ENCODE results near the gene HPCAL1. TPM values are rescaled to one million over a fixed set of nuclear protein-coding genes. Genes with fewer than 3 reads are reported as not detected.

Gene HPCAL1
- total and polyA plus RNA-seq, 2 donors (not counting 3 experiments of a cell fraction or from before 2014, with no cell fraction given): 56.5 to 77.4 TPM

GRCh38 chr2:10393640-10393982, 90.9 kb downstream of the HPCAL1 start:
- BruUV-seq (replicated peaks): no TSS peak
- POLR2A ChIA-PET: interaction anchor here (0.6 kb wide), 1 partner anchor 10 kb away, joined by 6 read pairs; no protein-coding TSS in a partner anchor
- TF ChIP-seq POLR2A (IDR thresholded peaks at IDR 0.05; ENCODE audit: low read depth, low read length): no peak
- no peak for TF ChIP-seq GATA2 (IDR thresholded peaks at IDR 0.05; ENCODE audit: insufficient read depth, insufficient read length, low read depth, low read length)
- no peak for TF ChIP-seq JUN (IDR thresholded peaks at IDR 0.05; ENCODE audit: borderline replicate concordance, insufficient read depth, insufficient read length, low read depth)
- TF ChIP-seq, protein P1, sequence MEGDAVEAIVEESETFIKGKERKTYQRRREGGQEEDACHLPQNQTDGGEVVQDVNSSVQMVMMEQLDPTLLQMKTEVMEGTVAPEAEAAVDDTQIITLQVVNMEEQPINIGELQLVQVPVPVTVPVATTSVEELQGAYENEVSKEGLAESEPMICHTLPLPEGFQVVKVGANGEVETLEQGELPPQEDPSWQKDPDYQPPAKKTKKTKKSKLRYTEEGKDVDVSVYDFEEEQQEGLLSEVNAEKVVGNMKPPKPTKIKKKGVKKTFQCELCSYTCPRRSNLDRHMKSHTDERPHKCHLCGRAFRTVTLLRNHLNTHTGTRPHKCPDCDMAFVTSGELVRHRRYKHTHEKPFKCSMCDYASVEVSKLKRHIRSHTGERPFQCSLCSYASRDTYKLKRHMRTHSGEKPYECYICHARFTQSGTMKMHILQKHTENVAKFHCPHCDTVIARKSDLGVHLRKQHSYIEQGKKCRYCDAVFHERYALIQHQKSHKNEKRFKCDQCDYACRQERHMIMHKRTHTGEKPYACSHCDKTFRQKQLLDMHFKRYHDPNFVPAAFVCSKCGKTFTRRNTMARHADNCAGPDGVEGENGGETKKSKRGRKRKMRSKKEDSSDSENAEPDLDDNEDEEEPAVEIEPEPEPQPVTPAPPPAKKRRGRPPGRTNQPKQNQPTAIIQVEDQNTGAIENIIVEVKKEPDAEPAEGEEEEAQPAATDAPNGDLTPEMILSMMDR (IDR thresholded peaks at IDR 0.05; ENCODE audit: extremely low read depth in 1 of 2, insufficient read depth in 1 of 2, low read depth in 1 of 2, low read length in 2 of 2): no peak
- TF ChIP-seq FOS (IDR thresholded peaks at IDR 0.05; ENCODE audit: borderline replicate concordance, insufficient read depth, low read length): no peak
- TF ChIP-seq MYC (IDR thresholded peaks at IDR 0.05; ENCODE audit: low read depth, low read length): no peak
- TF ChIP-seq, protein P2, sequence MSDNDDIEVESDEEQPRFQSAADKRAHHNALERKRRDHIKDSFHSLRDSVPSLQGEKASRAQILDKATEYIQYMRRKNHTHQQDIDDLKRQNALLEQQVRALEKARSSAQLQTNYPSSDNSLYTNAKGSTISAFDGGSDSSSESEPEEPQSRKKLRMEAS (IDR thresholded peaks at IDR 0.05; ENCODE audit: insufficient read depth, insufficient read length): no peak
- TF ChIP-seq EZH2 (IDR thresholded peaks at IDR 0.05; ENCODE audit: borderline replicate concordance, low read depth, low read length, severe bottlenecking): no peak
- TF ChIP-seq POLR2AphosphoS5 (IDR thresholded peaks at IDR 0.05; ENCODE audit: insufficient read depth, low read depth, low read length): no peak

More at GRCh38 chr2:10393640-10393982, 90.9 kb downstream of the HPCAL1 start:
- Histone ChIP-seq H3K4me2 (ENCODE audit: insufficient read depth, low read length) (no peak overlapping the region), H3K36me3 (ENCODE audit: control insufficient read depth in 2 of 2, extremely low read depth in 1 of 2, insufficient read depth in 2 of 2, low read length in 2 of 2) (no peaks in the 10 kb centered on the region), H2AFZ (ENCODE audit: low read depth, low read length) (no peak overlapping the region), H3K4me1 (ENCODE audit: control insufficient read depth, extremely low read depth, insufficient read depth, low read length) (peaks cover 29% of the 10 kb centered on the region), H3K9me3 (replicated peaks; ENCODE audit: control insufficient read depth, insufficient read depth, low read length) (no peaks in the 10 kb centered on the region), H3K27me3 (ENCODE audit: control insufficient read depth in 2 of 2, insufficient read depth in 2 of 2, low read length in 2 of 2) (no peaks in the 10 kb centered on the region), H4K20me1 (replicated peaks; ENCODE audit: control insufficient read depth, extremely low read depth, insufficient read depth, low read length) (no peaks in the 10 kb centered on the region), H3K9ac (replicated peaks; ENCODE audit: extremely low read depth, insufficient read depth, low read length) (no peak overlapping the region), H3K27ac (ENCODE audit: insufficient read depth, low read depth, low read length) (no peak overlapping the region), H3K79me2 (ENCODE audit: control insufficient read depth, insufficient read depth, low read length) (peaks cover 23% of the 10 kb centered on the region), H3K9me1 (replicated peaks; ENCODE audit: control insufficient read depth, extremely low read depth, insufficient read depth, low read length) (no peaks in the 10 kb centered on the region), H3K4me3 (replicated peaks in 1 of 3; ENCODE audit: insufficient read depth in 1 of 3, low read depth in 1 of 3, low read length in 3 of 3) (no peak overlapping the region)
- dilution Hi-C loops (cut with MboI; ENCODE audit: extremely low pct_ligation_motif_present, low sequenced_read_pairs) (no loop called here), intact Hi-C loops (cut with micrococcal nuclease) (no loop called here)
- FAIRE-seq: no peak
- DNase-seq (ENCODE audit: low read depth, low spot score): no peak
- CTCF ChIA-PET: interaction anchor here (0.8 to 3.2 kb wide), 4 partner anchors 11 to 89 kb away, joined by 3 to 17 read pairs (median 4); no protein-coding TSS in a partner anchor

Measured in endothelial cell of umbilical vein (primary cell).